ENCODE data around the gene C10orf62.

The C10orf62 gene
- total RNA-seq = 0 reads per million in 3 donors

- Histone ChIP-seq H3K4me3 (ENCODE audit: insufficient read depth, low read depth, low read length, poor library complexity, severe bottlenecking) (no peak within 1 kb of the TSS), H3K27ac (ENCODE audit: insufficient read depth, low read length, poor library complexity, severe bottlenecking) (no peak within 1 kb of the TSS), H3K4me1 (ENCODE audit: control insufficient read depth, insufficient read depth, low read length, poor library complexity, severe bottlenecking) (no peaks in the 10 kb centered on the region), H3K27me3 (replicated peaks; ENCODE audit: control insufficient read depth, insufficient read depth, low read length, poor library complexity, severe bottlenecking) (no peaks in the 10 kb centered on the region), H3K36me3 (ENCODE audit: control insufficient read depth, insufficient read depth, low read length) (no peaks in the 10 kb centered on the region), H3K9me3 (ENCODE audit: control insufficient read depth, low read length) (no peaks in the 10 kb centered on the region)
- no peak for DNase-seq
These were observed at the start of gene C10orf62 for GRCh38 chr10:97589479-97589878. Gene C10orf62 (plus strand): TSS chr10:97589721. CDS start chr10:97589898, 177 bp downstream.

GRCh38 chr10:97540669-97541500, 48.6 kb upstream of the C10orf62 start:
- no peaks in the 10 kb centered on the region for H3K4me1 ChIP-seq (ENCODE audit: control insufficient read depth, insufficient read depth, low read length, poor library complexity, severe bottlenecking)
- no peak for DNase-seq
- H3K4me3 ChIP-seq (ENCODE audit: insufficient read depth, low read depth, low read length, poor library complexity, severe bottlenecking) = no peak overlapping the region
- H3K27me3 ChIP-seq (replicated peaks; ENCODE audit: control insufficient read depth, insufficient read depth, low read length, poor library complexity, severe bottlenecking) = no peaks in the 10 kb centered on the region
- no peaks in the 10 kb centered on the region for H3K9me3 ChIP-seq (ENCODE audit: control insufficient read depth, low read length)
- H3K36me3 ChIP-seq (ENCODE audit: control insufficient read depth, insufficient read depth, low read length) = no peaks in the 10 kb centered on the region
- no peak overlapping the region for H3K27ac ChIP-seq (ENCODE audit: insufficient read depth, low read length, poor library complexity, severe bottlenecking)

- Histone ChIP-seq H3K4me1 (ENCODE audit: control insufficient read depth, insufficient read depth, low read length, poor library complexity, severe bottlenecking) (no peaks in the 10 kb centered on the region), H3K4me3 (ENCODE audit: insufficient read depth, low read depth, low read length, poor library complexity, severe bottlenecking) (no peak overlapping the region), H3K36me3 (ENCODE audit: control insufficient read depth, insufficient read depth, low read length) (no peaks in the 10 kb centered on the region), H3K9me3 (ENCODE audit: control insufficient read depth, low read length) (no peaks in the 10 kb centered on the region), H3K27me3 (replicated peaks; ENCODE audit: control insufficient read depth, insufficient read depth, low read length, poor library complexity, severe bottlenecking) (no peaks in the 10 kb centered on the region), H3K27ac (ENCODE audit: insufficient read depth, low read length, poor library complexity, severe bottlenecking) (no peak overlapping the region)
- no peak for DNase-seq
These were observed 47.1 kb upstream of the C10orf62 start for GRCh38 chr10:97542169-97543024.

GRCh38 chr10:97543025-97543546, 46.4 kb upstream of the C10orf62 start:
- H3K4me3 ChIP-seq (ENCODE audit: insufficient read depth, low read depth, low read length, poor library complexity, severe bottlenecking) = no peak overlapping the region
- H3K9me3 ChIP-seq (ENCODE audit: control insufficient read depth, low read length) = no peaks in the 10 kb centered on the region
- H3K36me3 ChIP-seq (ENCODE audit: control insufficient read depth, insufficient read depth, low read length) = no peaks in the 10 kb centered on the region
- H3K4me1 ChIP-seq (ENCODE audit: control insufficient read depth, insufficient read depth, low read length, poor library complexity, severe bottlenecking) = no peaks in the 10 kb centered on the region
- H3K27me3 ChIP-seq (replicated peaks; ENCODE audit: control insufficient read depth, insufficient read depth, low read length, poor library complexity, severe bottlenecking) = no peaks in the 10 kb centered on the region
- no peak overlapping the region for H3K27ac ChIP-seq (ENCODE audit: insufficient read depth, low read length, poor library complexity, severe bottlenecking)
- DNase-seq = no peak

- Histone ChIP-seq H3K27ac (ENCODE audit: insufficient read depth, low read length, poor library complexity, severe bottlenecking) (no peak overlapping the region), H3K4me3 (ENCODE audit: insufficient read depth, low read depth, low read length, poor library complexity, severe bottlenecking) (no peak overlapping the region), H3K4me1 (ENCODE audit: control insufficient read depth, insufficient read depth, low read length, poor library complexity, severe bottlenecking) (no peaks in the 10 kb centered on the region), H3K27me3 (replicated peaks; ENCODE audit: control insufficient read depth, insufficient read depth, low read length, poor library complexity, severe bottlenecking) (no peaks in the 10 kb centered on the region), H3K9me3 (ENCODE audit: control insufficient read depth, low read length) (no peaks in the 10 kb centered on the region), H3K36me3 (ENCODE audit: control insufficient read depth, insufficient read depth, low read length) (no peaks in the 10 kb centered on the region)
- DNase-seq = no peak
These were observed 42.9 kb upstream of the C10orf62 start for GRCh38 chr10:97546456-97547270.

GRCh38 chr10:97547271-97547600, 42.3 kb upstream of the C10orf62 start:
- Histone ChIP-seq H3K27ac (ENCODE audit: insufficient read depth, low read length, poor library complexity, severe bottlenecking) (no peak overlapping the region), H3K4me1 (ENCODE audit: control insufficient read depth, insufficient read depth, low read length, poor library complexity, severe bottlenecking) (no peaks in the 10 kb centered on the region), H3K27me3 (replicated peaks; ENCODE audit: control insufficient read depth, insufficient read depth, low read length, poor library complexity, severe bottlenecking) (no peaks in the 10 kb centered on the region), H3K4me3 (ENCODE audit: insufficient read depth, low read depth, low read length, poor library complexity, severe bottlenecking) (no peak overlapping the region), H3K36me3 (ENCODE audit: control insufficient read depth, insufficient read depth, low read length) (no peaks in the 10 kb centered on the region), H3K9me3 (ENCODE audit: control insufficient read depth, low read length) (no peaks in the 10 kb centered on the region)
- no peak for DNase-seq

- H3K27me3 ChIP-seq (replicated peaks; ENCODE audit: control insufficient read depth, insufficient read depth, low read length, poor library complexity, severe bottlenecking) = no peaks in the 10 kb centered on the region
- H3K9me3 ChIP-seq (ENCODE audit: control insufficient read depth, low read length) = no peaks in the 10 kb centered on the region
- no peaks in the 10 kb centered on the region for H3K36me3 ChIP-seq (ENCODE audit: control insufficient read depth, insufficient read depth, low read length)
- no peak overlapping the region for H3K4me3 ChIP-seq (ENCODE audit: insufficient read depth, low read depth, low read length, poor library complexity, severe bottlenecking)
- DNase-seq = no peak
- H3K4me1 ChIP-seq (ENCODE audit: control insufficient read depth, insufficient read depth, low read length, poor library complexity, severe bottlenecking) = no peaks in the 10 kb centered on the region
- H3K27ac ChIP-seq (ENCODE audit: insufficient read depth, low read length, poor library complexity, severe bottlenecking) = no peak overlapping the region
These were observed 41.6 kb upstream of the C10orf62 start for GRCh38 chr10:97547962-97548361.

GRCh38 chr10:97548828-97549455, 40.6 kb upstream of the C10orf62 start:
- H3K27ac ChIP-seq (ENCODE audit: insufficient read depth, low read length, poor library complexity, severe bottlenecking) = no peak overlapping the region
- H3K4me3 ChIP-seq (ENCODE audit: insufficient read depth, low read depth, low read length, poor library complexity, severe bottlenecking) = no peak overlapping the region
- DNase-seq = no peak
- H3K4me1 ChIP-seq (ENCODE audit: control insufficient read depth, insufficient read depth, low read length, poor library complexity, severe bottlenecking) = no peaks in the 10 kb centered on the region
- no peaks in the 10 kb centered on the region for H3K9me3 ChIP-seq (ENCODE audit: control insufficient read depth, low read length)
- no peaks in the 10 kb centered on the region for H3K27me3 ChIP-seq (replicated peaks; ENCODE audit: control insufficient read depth, insufficient read depth, low read length, poor library complexity, severe bottlenecking)
- H3K36me3 ChIP-seq (ENCODE audit: control insufficient read depth, insufficient read depth, low read length) = no peaks in the 10 kb centered on the region

- Histone ChIP-seq H3K27me3 (replicated peaks; ENCODE audit: control insufficient read depth, insufficient read depth, low read length, poor library complexity, severe bottlenecking) (no peaks in the 10 kb centered on the region), H3K36me3 (ENCODE audit: control insufficient read depth, insufficient read depth, low read length) (no peaks in the 10 kb centered on the region), H3K4me1 (ENCODE audit: control insufficient read depth, insufficient read depth, low read length, poor library complexity, severe bottlenecking) (no peaks in the 10 kb centered on the region), H3K27ac (ENCODE audit: insufficient read depth, low read length, poor library complexity, severe bottlenecking) (no peak overlapping the region), H3K9me3 (ENCODE audit: control insufficient read depth, low read length) (no peaks in the 10 kb centered on the region), H3K4me3 (ENCODE audit: insufficient read depth, low read depth, low read length, poor library complexity, severe bottlenecking) (no peak overlapping the region)
- no peak for DNase-seq
These were observed 39.8 kb upstream of the C10orf62 start for GRCh38 chr10:97549587-97550322.
